NK-92 (cell line): ENCODE data around the gene NUDT9.
"Not testable (repeated sequence)": the region's sequence is repeated elsewhere in the genome, so short reads cannot be mapped to it uniquely, and the experiment has no call there.

ENCODE experiments used
- DNase-seq: peaks from one replicate; lab custom pipeline; 2025; ENCODE audit not compliant: unreplicated experiment; lab: John Stamatoyannopoulos, UW

NUDT9 gene

GRCh38 chr4:87409420-87409939 lies 12.9 kb upstream of the NUDT9 start:
- no peak for DNase-seq

- DNase-seq = no peak
These were observed 12.2 kb upstream of the NUDT9 start for GRCh38 chr4:87410157-87410556.

GRCh38 chr4:87410679-87411078 lies 11.7 kb upstream of the NUDT9 start:
- DNase-seq = no peak

GRCh38 chr4:87414816-87415215 lies 7.6 kb upstream of the NUDT9 start:
- no peak for DNase-seq

DNA sequence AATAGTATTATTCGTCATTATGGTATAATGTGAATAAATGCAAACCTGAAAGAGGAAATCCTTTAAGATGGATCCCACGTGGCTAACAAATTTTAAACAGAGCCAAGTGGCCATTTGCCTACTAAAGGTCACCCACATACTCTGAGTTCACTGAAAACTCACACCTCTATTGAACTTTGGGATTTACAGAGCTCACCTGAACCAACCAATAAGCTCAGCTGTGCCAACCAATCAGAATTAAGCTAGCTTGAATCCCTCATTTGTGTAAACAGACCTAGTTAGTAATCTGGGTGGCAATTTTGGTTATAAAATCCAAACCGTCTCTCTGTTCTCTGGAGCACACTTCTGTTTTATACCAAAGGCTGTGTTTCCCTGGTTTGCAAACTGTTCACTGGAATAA lies 5.4 kb upstream of the NUDT9 start:
- no peak for DNase-seq

DNA sequence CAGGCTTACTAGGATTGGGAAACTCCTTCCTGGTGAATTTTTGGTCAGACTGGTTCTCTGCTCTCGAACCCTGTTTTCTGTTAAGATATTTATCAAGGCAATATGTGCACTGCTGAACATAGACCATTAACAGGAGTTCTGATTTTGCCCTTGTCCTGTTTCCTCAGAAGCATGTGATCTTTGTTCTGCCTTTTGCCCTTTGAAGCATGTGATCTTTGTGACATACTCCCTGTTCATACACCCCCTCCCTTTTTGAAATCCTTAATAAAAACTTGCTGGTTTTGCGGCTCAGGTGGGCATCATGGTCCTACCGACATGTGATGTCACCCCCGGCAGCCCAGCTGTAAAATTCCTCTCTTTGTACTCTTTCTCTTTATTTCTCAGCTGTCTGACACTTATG lies 4.0 kb upstream of the NUDT9 start:
- DNase-seq = not testable (repeated sequence)

DNA sequence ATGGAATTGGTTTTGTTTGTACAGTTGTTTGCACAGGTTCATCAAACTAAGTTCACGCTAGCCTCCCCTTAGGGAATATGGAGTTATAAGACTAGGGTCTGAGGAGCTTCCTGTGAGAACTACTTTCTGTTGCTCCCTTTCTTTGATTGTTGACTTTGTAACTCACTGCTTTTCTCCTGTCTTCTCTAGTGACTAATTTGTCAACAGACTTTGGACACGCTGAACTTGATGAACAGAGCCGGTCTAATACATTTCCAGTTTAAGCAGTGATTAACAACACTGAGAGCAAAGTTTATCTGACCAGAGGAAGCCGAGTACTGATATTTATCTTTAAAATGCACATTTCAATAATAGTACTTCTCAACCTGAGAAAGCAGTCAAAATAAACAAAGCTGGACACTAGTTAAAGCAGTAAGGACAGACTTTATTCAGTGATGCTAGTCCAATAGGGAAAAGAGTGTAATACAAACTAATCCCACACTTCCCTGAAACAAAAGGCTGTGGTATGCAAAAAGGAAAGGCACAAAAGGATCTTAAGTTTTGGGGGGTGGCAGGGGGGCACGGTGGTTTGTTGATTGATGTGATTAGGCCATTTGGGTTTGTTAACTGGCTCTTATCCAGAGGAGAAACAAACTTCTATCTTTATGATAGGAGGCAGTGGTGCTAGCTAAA lies 2.7 kb upstream of the NUDT9 start:
- DNase-seq = no peak

- DNase-seq = no peak
These were observed 2.0 kb upstream of the NUDT9 start for GRCh38 chr4:87420276-87420830.

GRCh38 chr4:87423317-87424098 lies 1.1 kb downstream of the NUDT9 start:
- DNase-seq = no peak

DNA sequence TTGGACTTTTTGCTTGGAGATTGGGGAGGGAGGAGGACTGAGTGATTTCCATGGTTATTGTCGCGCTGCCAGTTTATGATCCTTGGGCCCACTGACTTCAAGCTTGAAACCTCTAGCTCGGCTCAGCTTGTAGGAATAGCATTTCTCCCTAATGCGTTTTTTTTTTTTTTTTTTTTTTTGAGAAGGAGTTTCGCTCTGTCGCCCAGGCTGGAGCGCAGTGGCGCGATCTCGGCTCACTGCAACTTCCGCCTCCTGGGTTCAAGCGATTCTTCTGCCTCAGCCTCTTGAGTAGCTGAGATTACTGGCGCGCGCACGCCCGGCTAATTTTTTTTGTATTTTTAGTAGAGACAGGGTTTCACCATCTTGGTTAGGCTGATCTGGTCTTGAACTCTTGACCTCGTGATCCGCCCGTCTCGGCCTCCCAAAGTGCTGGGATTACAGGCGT lies 1.7 kb downstream of the NUDT9 start:
- DNase-seq = not testable (repeated sequence)

- DNase-seq = no peak
These were observed 3.3 kb downstream of the NUDT9 start for GRCh38 chr4:87425711-87426110.

DNA sequence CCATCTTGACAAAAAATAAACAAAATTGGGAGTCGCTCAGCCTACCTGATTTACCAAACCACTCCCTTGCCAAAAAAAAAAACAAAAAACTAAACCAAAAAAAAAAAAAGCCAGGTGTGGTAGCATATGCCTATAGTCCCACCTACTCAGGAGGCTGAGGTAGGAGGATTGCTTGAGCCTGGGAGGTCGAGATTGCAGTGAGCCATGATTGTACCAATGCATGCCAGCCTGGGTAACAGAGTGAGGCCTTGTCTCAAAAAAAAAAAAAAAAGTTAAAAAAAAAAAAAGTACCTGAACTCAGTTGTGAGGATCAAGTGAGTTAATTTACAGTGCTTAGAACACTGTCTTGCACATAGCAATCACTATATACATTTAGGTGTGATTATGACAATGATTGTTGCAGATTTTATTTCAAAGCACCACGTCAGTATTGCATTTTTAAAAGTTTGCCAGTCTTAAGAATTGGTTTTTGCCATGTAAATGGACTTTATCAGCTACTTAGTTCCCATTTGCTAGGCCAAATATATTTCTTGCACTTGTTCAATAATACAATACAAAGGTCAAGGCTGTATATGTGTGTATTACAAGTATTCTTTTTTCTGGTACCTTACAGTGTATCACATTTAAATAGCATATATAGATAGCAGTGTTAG lies 4.6 kb downstream of the NUDT9 start:
- DNase-seq = no peak

GRCh38 chr4:87427518-87427868 lies 5.1 kb downstream of the NUDT9 start:
- no peak for DNase-seq

DNA sequence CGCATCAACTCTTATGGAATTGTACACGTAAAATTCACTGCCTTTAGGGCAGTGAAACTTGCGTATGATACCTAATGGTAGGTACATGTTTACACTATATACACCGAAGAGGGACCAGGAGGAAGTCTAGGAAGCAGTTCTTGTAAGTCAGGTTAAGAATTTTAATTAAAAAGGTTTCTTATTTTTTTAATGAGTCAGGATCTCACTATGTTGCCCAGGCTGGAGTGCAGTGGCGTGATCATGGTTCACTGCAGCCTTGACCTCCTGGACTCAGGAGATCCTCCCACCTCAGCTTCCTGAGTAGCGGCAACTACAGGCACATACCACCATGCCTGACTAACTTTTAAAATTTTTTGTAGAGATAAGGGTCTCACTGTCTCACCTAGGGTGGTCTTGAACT lies 6.6 kb downstream of the NUDT9 start:
- no peak for DNase-seq

DNA sequence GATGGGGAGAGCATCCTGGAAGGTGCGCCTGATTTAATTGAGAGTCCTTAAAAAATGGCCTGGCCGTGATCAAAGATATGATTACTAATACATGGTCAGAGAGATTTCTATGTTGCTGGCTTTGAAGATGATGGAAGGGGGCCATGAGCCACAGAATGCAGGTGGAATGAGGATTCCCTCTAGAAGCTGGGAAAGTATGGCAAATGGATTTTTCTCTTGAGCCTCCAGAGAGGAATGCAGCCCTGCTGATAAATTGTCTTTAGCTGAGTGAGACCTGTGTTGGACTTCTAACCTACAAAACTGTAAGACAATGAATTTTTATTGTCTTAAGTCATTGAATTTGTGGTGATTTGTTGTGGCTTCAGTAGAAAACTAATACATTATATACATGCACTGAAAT lies 7.7 kb downstream of the NUDT9 start:
- no peak for DNase-seq

DNA sequence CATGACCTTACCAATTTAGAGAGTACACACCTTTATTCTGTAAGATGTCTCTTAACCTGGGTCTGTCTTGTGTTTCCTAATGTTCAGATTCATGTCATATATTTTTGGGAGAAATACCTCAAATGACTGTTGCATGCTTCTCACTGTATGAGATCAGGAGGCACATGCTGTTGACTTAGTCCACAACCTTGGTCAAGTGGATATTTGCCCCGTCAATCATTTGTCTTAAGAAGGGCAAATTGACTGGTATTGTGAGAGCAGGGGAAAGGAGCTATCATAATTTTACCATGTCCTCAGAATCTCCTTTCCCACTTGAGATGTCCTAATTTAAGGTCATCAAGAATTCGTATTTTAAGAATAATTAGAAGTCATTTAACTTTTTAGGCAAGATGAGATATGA lies 11.0 kb downstream of the NUDT9 start:
- no peak for DNase-seq

- no peak for DNase-seq
These were observed 20.5 kb downstream of the NUDT9 start for GRCh38 chr4:87442889-87443288.

- no peak for DNase-seq
These were observed 22.4 kb downstream of the NUDT9 start for GRCh38 chr4:87444741-87445140.

GRCh38 chr4:87445964-87446363 lies 23.6 kb downstream of the NUDT9 start:
- no peak for DNase-seq

- not testable (repeated sequence) for DNase-seq
These were observed 24.0 kb downstream of the NUDT9 start for GRCh38 chr4:87446375-87446774.

DNA sequence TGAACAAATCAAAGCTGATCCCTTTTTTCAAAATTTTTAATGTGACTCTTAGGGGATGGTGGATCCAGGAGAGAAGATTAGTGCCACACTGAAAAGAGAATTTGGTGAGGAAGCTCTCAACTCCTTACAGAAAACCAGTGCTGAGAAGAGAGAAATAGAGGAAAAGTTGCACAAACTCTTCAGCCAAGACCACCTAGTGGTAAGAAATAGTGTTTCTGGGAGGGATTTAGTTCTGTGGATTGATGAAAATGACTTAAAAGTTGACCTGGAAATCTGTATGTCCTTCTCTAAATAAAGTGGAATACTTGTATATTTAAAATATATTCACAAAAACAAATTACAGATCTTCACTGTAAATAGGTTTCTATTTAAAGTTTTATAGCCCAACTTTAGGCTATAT lies 29.2 kb downstream of the NUDT9 start:
- DNase-seq = no peak

DNA sequence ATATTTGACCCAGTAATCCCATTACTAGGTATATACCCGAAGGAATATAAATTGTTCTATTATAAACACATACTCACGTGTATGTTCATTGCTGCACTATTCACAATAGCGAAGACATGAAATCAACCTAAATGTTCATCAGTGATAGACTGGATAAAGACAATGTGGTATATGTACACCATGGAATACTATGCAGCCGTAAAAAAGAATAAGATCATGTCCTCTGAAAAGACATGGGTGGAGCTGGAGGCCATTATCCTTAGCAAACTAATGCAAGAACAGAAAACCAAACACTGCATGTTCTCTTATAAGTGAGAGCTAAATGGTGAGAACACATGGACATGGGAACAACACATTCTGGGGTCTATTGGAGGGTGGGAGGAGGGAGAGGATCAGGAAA lies 36.5 kb downstream of the NUDT9 start:
- no peak for DNase-seq
